Right forelimb (tissue), 1 donor: ENCODE measurements around the gene FGF12.

ENCODE experiments used
- DNase-seq: peaks from one replicate; pipeline ENCODE4 v3.0.0-alpha.2; 2018

Gene FGF12

DNA sequence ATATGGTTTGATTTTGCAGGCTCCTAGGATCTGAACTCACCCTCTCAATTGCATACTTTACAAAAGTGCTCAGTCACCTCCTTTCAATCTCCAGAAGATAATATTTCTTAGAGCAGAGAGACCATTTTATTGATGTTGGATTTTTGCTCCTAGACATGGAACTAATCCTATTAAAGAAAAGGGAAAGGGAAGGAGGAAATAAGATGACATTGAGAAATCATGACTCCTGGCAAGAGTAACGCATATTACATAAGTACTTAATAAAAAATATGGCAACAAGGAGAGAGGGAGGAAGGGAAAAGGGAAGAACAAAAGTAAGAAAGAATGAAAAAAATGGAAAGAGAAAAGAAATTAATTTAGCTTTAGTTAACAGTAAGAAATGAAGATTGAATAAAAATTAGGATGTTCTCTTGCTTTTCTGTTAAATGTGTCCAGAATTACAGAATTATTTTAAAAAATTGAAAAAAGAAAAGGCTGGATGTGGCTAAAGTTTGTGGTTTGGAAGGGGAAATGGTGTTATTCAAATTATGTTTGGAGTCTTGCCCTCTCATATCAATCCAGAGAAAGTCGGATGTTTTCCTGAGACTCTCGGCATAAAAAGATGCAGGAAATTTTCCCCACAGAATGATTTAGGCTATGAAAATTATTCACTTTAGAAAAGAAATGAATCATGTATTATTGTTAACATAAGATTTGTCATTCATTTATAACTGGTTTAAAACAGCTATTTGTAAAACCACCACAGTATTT lies 474.0 kb downstream of the FGF12 start:
- no peak for DNase-seq

DNA sequence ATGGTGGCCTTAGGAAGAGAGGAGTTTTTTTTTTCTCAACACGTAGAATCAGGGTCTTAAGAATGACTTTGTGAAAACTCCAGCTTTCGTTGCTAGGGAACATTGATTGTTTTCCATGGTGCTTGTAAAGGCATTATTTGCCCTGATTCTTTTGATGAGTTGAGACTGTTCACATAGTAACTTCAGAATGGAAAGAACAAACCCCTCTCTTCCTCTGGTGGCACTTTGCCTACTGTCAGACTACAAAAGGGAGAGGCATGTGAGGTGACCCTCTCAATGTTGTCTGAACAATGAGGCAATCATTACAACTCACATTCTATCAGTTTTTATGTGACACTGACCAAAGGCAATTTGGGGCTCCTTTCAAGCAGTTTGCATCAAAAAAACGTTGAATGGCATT lies 477.8 kb downstream of the FGF12 start:
- no peak for DNase-seq

DNA sequence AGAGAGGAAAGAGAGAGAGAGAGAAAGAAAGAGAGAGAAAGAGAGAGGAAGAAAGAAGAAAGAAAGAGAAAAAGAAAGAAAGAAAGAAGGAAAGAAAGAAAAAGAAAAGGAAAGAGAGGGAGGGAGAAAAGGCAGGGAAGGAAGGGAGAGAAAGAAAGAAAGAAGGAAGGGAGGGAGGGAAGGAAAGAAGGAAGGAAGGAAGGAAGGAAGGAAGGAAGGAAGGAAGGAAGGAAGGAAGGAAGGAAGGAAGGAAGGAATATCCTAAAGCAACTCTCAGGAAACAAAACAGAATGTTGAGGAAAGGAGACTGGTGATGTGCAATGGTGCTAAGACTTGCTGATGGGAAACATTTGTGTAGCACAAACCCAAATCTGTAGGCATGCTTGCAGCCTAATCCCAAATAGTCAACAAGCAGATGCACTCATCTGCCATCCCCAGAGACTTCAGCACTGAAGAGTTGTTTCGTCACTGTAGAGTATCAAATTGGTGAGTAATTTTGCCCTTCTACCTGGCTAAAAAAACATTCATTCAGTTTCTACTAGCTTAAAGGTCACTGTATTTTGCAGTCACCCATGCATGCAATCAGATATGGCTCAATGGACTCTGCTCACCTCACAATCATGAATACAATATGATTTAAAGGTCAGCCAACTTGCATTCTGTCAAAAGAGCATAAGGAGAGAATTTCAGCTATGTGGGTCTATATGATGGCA lies 480.3 kb downstream of the FGF12 start:
- no peak for DNase-seq

DNA sequence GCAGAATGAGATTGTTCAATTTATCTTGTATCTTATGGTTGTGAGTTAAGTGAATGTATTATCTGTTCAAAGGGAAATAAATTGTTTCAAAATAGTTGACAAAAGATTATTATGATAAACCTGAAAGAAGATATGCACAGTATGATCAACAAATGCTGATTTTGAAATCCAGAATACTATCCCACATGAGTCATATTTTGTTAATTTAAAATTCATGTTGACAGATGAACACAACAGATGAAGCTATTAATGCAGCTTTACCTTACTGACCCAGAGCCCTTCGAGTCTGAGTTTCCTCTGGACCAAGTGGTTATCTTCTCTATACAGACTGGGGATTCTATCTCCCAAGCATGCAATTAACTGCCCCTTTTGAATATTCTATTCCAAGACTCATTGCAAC lies 482.8 kb downstream of the FGF12 start:
- DNase-seq = no peak

DNA sequence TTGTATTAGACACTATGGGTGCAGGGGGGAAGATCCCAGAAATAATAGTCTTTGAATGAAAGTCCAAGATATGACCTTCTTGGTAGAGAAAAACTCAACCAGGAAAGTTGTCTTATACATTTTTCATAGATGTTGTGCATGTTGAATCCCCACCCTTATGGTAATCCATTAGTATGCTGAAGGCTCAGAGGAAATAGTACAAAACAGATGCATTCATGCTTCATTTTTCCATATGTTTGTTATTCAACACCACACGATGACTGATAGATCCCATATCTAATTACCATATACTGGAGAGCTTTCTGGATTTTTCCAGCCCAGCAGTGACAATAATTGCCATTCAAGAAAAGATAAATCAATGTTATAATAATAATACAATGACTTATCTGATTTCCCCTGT lies 487.4 kb downstream of the FGF12 start:
- no peak for DNase-seq

DNA sequence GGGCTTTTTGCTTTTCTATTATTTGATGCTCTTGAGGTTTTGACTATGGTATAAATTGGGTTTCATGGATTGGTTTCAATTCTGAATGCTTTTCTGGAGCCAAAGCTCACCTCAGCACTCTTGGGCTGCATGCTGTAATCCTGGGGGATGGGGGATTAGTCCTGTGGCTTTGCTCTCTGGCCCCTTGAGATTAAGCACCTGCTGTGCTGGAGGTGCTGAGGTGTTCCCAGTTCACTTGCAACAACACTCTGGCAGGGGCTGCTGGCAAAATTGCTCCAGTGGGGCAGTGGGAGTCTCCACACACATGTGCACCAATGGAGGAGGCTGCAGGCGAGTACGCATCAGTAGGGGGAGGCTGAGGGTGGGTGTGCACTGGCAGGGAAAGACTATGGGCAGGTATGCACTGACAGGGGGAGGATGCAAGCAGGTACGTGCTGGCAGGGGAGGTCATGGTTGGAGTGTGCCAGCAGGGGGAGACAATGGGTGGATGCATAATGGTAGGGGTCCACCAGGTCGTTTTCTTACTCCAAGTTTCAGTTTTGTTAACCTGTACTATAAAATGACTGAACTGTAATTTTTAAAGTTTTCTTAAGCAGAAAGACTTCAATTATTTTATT lies 489.2 kb downstream of the FGF12 start:
- DNase-seq = no peak

DNA sequence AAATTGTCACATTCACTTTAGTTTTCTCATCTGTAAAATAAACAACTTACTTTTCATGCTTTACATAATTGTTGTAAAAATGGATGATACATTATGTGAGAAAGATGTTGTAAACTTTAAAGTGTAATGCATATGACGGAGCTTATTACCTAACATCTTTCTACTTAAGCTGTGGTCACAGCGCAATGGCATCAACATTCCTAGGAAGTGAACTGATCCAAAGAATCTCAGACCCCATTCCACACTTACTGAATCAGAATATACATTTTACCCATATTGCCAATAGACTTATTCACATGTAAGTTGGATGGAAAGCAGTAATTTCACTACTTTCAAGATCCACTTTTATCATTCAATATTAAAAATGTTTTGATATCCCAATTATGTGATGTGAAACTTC lies 497.5 kb downstream of the FGF12 start:
- DNase-seq = no peak

DNA sequence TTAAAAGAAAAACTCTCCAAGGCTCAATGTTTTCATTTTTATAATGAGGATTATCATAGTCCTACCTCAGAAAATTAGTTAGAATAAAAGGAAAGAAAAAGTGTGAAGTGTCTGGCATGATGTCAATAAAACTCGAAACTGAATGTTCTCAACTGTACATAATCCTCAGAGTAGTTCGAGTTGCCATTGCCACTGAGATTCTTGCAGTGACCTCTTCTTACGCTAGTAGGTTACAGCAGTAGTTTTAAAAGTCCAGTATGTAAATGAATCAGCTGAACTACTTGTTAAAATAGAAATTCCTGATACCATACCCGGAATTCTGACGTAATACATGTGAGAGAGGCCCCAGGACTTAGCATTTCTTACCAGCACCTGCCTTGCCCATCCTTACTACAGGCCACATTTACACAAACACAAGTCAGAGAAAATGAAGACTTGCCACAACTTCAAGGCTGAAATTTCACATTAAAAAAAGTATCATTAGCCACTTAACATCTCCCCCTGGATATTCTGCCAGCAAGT lies 502.6 kb downstream of the FGF12 start:
- no peak for DNase-seq

DNA sequence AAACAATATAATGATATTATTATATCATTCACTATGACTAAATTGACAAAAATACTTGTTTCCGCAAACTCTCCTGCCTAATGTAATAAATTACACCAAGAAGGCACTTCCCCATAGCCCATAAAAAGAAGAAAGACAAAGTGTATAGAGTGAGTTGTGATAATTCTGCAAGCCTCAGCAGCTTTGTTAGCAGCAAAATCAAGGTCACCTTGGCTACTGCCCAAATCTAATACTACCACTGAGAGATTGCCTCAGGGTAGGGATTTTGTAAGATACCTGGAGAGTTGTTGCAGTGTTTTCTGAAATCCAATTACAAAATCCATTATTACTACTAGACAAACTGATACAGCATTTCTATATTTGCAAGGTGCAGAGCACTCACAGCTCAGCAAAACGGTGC lies 503.5 kb downstream of the FGF12 start:
- no peak for DNase-seq

DNA sequence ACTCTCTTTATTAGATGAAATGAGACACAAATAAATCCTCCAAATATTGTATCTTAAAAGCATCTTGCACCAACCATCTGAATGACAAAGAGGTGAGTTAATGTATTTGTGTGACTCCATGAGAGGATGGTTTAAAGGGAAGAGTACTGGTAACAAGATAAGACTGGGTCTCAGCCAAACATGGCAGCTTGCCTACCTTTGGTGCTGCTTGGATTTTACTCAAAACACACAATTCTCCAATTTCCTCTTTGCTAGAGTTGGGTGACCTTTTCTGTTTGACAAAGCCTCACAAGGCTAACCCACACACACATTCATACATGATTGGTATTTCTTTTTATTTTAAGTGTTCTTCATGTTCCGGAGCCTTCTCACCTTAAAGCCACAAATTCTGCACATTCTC lies 506.4 kb downstream of the FGF12 start:
- DNase-seq = no peak

DNA sequence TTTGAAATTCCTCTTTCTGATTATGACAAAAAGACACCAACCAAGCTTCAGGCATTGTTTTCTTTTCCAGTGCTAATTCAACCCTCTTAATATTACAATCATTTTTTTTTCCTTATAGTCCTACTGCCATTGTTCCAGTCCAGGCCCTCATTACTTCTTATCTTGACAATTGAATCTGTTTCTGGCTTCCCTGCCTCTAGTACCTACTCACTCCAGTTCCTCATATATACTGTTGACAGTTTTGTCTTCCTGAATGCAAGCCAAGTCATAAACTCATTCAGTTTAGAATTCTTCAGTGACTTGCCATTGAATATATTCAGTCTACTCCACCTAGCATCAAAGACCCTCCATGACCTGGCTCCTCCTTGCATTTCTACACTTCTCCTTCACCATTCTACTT lies 507.4 kb downstream of the FGF12 start:
- no peak for DNase-seq

DNA sequence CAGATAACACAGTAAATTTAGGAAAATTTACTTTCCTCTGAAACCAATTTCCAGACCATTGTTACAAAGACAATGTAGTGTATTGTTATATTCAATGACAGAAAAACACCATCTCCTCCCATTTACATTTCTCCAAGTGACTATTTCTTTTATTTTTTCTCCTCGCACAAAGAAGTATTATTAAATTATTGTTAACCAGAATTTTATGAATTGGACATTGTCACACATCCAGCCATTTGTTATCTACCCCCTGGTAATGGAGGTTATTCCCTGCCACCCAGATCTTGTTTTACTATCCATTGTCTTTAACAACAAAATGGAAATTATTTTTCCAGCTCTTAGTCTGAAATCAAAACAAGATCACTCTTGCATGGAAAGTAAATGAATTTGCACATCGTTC lies 511.3 kb downstream of the FGF12 start:
- DNase-seq = no peak

DNA sequence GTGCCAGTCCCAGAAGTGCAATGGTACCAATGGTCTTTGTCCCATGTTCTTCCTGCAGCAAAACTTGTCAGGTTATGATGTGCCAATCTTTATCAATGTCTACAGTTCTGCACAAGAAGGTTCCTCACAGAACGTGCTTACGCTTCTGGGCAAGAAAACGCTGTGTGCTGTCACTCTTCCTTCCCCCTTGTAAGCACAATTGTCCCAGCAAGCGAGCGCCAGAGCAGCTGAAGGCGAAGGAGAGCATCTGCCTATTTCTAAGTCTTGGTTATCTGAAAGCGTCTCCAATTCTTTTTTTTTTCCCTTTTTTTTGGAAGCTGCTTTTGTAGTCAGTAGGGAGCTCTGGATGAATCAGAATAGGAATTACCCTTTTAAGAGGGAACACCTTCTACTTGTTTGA lies 514.4 kb downstream of the FGF12 start:
- DNase-seq = no peak

DNA sequence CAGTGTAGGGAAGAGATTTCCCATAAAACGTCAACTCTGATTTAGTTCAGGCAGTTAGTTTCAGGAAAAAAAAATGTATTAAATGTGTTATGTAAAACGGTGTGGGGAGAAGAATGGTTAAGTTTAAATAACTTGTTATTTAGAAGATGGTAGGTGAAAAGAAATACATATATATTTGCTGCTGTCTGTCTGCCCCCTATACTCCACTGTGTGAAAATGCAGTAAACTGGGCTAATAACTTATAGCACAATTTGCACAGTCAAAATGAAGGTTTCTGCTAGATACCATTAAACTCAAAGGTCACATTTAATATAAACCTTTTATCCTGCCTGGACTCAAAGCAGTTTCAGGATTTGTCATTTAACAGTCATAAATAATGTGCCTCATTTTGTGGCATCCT lies 515.0 kb downstream of the FGF12 start:
- DNase-seq = no peak

DNA sequence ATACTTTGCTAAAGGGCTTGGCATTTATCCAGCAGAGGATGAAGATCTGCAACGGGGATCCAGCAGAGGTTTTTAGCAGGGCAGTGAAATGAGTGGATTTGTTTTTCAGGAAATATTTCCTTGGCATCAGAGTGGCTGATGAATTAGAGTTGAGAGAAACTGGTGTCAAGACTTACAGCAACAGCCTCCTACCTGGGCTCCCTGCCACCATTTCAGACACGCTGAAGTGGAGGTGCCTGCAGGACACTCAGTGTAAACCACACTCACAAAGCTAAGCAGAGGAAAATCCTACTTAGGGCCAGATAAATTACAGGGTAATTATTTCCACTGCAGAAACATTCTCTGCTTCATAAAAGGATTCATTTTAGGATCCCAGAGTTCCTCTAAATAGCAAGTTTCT lies 519.7 kb downstream of the FGF12 start:
- DNase-seq = no peak

DNA sequence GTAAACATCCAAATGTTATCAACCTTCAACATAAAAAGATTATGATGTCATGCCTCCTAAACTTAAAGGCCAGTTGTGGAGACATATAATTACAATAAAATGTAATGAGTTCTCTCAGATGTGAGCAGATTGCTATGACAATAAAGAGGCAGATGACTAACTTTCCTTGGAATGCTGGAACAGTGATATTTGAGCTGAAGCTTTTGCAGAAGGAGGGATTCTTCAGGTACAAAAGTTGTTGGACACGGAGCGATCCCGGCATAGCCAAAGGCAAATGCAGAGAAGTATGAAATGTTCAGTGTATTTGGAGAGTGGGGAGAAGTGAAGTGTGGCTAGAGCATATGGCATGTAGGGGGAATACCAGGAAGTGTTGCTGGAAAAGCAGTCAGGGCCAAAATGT lies 520.1 kb downstream of the FGF12 start:
- no peak for DNase-seq

DNA sequence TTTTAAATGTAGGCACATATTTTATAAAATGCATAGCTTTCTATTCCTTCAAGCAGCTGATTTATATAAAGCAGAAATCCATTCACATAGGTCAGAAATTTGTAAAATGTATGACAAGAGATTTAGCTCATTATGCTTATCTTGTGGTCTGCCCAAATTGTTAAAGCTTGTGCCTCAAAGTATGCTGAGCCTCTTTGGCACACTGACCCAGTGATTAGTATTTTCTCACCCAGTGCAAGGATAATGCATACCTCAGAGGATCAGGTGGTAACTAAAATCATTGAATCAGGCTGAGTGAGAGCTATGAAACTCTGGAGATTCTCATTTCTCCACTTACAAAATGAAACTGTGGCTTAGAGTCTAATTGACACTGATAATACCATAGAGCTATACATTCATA lies 533.3 kb downstream of the FGF12 start:
- DNase-seq = no peak

DNA sequence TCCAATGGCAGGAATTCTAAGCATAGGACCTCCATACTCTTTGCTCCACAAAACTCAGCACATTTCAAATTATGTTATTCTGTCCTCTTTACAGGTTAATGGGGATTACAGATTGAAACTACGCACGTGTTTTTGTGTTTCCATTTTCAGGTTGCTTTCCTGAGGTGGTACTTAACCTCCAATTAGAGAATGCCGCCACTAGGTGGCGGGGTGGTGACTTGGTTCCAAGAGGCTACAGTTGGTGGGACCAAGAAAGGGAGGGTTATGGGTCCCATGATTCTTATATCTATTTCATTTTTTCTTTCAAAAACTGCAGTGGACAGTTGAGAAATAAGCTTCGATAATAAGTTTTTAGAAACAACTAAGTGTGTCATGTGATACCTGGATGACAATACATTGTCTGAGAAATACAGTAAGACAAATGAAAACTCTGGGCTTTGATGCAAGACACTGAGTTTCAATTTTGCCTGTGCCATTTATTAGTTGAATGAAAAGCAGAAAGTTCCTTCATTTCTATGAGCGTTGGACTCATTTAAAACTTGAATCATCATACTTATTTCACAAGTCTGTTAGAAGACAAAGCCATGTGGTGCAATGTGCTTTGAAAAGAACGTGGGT lies 539.0 kb downstream of the FGF12 start:
- DNase-seq = peak; percentile 46

DNA sequence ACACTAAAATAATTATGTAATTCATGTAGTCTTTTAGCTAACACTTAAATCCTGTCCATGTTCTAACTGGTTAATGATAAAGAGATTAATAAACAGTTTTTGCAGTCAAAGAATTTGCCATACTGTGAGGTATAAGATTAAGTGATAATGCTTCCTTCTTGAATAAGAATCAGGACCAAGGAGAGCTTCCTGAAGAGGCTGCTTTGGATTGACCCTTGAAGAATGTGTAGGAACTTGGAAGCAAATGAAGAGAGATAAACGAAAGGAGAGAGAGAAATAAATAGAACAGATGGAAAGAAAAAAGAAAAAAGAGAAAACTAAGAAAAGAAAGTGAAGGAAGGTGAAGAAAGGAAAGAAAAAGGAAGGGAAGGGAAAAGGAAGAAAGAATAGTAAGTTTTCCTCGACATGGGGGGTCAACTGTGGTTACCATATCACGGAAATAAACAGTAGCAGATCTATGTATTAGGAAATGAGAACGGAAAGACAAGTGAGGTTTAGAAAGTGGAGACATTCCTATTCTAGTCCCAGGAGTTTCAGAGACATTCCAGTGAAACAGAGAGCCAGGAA lies 539.8 kb downstream of the FGF12 start:
- DNase-seq = no peak

DNA sequence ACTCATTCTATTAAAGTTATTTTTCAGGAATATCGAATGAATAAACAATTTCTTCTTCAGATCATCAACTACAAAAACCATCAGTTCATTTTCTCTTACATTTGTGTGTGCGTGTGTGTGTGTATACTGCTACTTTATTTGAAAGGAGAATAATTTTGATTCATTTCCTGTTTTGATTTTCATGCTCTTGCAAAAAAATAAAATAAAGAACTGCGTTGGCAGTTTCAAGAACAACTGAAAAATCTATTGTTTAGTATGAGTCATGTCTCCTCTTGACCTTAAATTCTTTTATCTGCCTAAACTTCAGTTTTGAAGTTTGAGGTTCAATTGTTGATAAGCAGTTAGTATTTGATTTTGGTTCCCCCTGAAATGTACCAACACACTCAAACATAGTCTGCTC lies 540.8 kb downstream of the FGF12 start:
- DNase-seq = no peak

DNA sequence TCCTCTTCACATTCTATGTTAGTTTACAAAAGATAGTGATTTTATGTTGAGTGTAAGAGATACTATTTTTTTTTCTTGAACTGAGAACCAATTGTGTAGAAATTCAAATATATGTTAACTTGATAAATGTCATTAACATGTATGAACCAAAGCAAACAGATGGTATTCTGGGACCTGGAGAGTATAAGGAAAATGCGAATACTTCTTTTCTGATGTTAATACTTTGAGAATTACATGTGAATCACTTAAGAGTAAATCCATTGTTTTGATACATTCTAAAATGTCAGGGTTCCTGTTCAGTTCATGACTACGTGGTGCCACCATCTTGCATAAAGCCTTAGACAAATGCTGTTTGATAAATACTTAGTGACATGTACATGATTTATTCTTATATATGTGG lies 541.3 kb downstream of the FGF12 start:
- no peak for DNase-seq

DNA sequence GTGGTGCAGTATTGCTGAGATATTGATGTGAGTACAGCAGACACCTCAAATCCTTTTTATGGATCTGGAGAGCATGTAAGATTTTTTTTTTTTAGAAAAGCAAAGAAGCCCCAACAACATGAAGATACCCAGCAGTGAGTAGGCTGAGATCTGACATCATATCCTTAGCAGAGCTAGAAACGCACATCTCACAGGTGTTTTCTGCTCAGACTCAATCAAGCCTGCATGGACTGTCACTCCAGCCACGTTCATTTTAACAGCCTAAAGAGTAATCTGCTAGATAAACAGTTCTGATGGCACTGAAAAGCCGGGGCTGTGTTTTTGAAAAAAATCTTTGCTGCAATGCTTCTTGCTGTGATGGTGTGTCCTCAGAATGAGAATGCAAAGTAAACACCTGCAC lies 544.2 kb downstream of the FGF12 start:
- no peak for DNase-seq

DNA sequence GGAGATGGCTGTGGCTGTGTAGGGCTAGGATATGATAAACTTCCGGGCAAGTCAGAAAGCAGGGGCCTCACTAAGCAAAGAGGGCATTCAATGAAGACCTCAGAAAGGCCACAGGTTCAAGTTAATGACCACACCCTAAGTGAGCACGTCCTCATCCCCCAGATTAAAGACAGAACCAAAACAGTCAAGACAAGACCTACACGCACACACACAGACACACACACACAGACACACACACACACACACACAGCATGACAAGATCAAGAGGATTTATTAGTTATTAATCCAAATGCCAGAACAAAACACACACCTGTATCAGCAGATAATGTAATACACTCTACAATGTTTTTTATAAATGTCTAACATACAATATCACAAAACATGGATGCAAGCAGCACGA lies 546.2 kb downstream of the FGF12 start:
- no peak for DNase-seq
